NCI-H2196 (cell line): ENCODE results near the gene LTBP1.

Experiments
- DNase-seq: peaks from one replicate; lab custom pipeline; 2025; ENCODE audit not compliant: unreplicated experiment; lab: John Stamatoyannopoulos, UW

Gene LTBP1

GRCh38 chr2:33005057-33005456 lies 58.3 kb downstream of the LTBP1 start:
- DNase-seq: no peak

DNA sequence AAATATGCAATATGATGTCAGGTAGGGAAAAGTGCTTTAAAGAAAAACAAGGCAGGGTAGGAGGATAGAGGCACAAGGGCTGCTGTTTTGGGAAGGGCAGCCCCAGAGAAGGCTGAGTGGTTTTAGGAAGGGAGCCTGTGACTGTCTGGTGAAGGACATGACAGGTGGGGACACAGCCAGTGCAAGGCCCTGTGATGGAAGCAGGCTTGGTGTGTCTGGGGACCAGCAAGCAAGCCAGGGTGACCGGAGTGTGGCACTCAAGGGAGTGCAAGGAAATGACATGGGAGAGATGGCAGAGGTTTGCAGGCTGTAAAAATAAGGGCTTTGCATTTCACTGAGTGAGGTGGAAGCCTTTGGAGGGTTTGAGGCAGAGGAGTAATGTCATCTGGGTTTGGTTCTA lies 62.0 kb downstream of the LTBP1 start:
- no peak for DNase-seq

GRCh38 chr2:33009249-33009648 lies 62.5 kb downstream of the LTBP1 start:
- no peak for DNase-seq

GRCh38 chr2:33011373-33011772 lies 64.6 kb downstream of the LTBP1 start:
- DNase-seq: no peak

DNA sequence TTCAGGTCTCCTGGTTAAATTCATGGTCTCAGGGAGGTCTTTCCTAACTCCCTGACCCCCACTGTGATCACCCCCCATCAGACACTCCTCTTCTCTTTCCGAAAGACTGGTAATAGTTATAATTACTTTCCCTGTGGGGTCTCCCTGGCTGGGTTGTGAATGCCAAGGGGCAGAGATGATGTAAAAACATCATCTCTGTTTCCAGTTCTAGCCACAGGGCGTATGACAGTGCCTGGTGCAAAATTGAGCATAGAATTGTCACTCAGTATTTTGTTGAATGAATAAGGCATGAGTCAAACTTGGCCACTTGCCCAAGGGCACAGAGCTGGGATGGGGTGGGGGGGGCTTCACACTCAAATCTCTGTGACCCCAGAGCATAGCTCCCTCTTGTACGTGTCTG lies 65.2 kb downstream of the LTBP1 start:
- no peak for DNase-seq

DNA sequence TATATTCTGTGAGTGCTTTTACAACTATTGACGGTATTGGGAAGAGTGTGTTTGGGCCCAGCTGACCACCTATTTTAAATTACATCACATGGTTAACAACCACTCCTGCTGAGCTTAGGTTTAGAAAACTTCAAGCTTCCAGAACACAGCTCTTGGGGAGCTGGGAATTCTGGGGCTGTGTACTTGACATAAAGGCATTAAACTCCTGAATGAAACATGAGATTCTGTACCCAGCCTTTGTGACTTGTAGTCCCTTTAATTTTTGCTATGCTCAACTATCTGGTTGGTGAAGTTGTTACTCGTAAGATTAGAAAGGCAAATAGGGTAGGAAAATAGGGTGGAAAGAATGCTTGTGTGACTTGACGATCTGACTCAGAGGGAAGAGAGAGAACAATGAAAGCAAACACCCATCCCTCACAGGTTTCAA lies 66.9 kb downstream of the LTBP1 start:
- no peak for DNase-seq

GRCh38 chr2:33014268-33014667 lies 67.5 kb downstream of the LTBP1 start:
- no peak for DNase-seq

DNA sequence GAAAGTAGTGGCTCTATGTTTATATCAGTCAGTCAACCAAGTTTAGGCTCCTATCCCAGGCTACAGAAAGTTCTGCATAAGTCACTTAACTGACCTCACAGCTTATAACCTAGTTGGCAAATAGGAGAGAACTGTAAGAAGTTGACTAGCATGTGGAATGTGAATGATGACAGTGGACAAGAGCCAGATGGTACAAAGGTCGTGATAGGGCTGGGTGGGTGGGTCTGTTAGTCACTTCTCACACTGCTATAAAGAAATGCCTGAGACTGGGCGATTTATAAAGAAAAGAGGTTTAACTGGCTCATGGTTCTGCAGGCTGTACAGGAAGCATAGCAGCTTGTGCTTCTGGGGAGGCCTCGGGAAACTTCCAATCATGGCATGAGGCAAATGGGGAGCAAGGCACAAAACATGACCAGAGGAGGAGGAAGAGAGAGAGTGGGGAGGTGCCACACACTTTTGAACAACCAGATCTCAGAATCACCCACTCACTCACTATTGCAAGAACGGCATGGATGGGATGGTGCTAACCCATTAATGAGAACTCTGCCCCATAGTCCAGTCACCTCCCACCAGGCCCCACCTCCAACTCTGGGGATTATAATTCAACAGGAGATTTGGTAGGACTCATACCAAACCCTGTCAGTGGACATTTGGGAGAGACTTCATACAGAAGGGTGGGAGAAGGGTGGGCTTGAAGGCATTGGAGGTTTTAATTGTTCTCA lies 68.8 kb downstream of the LTBP1 start:
- DNase-seq: no peak

DNA sequence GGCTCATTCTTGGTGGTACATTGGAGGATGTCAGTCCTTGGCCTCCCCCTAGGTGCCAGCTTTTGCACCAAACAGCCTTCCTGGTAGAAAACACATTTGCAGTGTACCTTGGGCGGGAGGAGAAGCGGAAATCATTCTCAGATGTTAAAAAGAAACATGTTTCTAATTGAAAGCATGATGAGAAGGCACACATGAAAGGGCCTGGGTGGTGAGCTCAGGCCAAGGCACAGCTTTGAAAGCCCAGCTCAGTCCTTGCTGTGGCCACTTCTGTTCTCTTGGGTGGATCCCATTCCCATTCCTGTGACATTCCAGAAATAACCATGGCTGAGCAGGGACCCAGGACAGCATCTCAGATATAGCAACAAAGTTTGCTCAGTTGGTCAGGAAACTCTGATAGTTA lies 71.5 kb downstream of the LTBP1 start:
- DNase-seq: no peak

GRCh38 chr2:33019796-33020195 lies 73.0 kb downstream of the LTBP1 start:
- DNase-seq: no peak

GRCh38 chr2:33020883-33021282 lies 74.1 kb downstream of the LTBP1 start:
- DNase-seq: no peak

DNA sequence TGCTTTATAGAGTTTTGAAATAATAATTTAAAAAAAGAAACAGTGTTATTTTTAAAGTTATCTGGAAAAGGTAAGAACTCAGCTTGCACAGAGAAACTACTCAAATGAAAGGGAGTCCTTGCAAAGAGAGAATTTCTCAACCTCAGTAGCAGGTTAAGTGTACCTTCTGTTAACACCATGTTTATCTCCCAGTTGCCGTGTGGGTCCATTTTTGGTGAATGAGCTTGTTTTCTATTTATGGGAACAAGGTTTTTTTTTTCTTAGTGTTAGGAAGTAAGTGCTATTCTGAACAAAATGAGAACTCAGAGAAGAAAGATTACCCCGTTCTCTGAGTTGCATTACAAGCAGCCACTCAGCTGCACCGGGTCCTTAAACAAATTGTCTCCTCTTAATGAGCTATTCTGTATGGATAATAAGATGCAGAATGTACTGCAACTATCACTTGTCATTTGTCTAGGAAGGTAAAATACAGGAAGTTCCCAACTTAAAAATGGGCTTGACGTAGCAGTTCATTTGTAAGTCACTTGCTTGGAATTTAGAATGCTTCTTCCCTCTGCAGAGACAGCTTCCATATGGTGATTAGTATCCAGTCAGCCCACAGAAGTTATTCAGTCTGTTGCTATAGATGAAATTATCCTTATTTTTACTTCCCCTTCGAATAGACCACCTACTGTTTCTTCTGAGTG lies 74.9 kb downstream of the LTBP1 start:
- DNase-seq: no peak

GRCh38 chr2:33022395-33022985 lies 75.7 kb downstream of the LTBP1 start:
- DNase-seq: no peak

DNA sequence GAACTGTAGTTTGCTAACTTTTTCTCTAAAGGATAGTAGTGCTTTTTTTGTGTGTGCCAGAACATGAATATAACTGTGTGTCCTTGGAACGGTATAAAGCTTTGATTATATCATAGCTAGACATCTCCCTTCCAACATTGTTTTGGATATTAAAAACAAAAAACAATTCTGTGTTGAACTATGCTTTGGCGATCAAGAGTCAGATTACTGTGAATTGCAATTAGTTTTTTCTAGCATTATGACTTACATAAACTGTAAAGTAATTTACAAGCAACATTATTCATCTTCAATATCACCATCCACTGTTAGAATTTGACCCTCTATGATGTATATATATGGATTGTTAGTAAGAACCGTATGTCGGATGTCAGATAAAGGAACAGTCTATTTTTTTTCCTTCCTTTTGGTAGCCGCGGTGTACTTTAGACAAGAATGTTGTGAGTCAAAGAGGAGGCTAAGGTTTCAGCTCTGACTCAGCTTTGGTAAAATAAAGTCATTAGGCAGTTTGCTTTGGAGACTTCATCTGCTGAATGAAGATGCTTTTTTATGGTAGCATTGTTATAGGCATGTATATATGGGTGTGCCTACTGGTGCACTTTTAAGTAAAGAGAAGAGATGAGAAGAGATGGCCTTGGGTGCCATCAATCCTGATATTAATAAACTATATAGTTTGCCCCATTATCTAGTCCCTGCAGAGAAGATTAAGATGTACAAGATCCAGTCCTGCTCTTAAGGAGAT lies 76.4 kb downstream of the LTBP1 start:
- no peak for DNase-seq

GRCh38 chr2:33023728-33024500 lies 77.2 kb downstream of the LTBP1 start:
- no peak for DNase-seq

DNA sequence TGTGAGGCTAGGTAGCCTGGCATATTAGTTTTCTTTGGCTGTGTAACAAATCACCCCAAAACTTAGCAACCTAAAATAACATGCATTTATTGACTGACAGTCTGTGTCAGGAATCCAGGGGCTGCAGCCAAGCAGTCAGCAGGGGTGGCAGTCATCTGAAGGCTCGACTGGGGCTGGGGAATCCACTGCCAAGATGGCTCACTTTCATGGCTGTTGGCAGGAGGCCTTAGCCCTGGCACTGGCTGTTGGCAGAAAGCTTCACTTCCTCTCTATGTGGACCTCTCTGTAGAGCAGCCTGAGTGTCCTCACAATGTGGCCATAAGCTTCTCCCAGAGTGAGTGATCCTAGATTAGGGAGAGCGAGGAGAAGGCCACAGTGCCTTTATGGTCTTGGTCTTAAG lies 78.0 kb downstream of the LTBP1 start:
- no peak for DNase-seq

GRCh38 chr2:33029459-33029858 lies 82.7 kb downstream of the LTBP1 start:
- no peak for DNase-seq

DNA sequence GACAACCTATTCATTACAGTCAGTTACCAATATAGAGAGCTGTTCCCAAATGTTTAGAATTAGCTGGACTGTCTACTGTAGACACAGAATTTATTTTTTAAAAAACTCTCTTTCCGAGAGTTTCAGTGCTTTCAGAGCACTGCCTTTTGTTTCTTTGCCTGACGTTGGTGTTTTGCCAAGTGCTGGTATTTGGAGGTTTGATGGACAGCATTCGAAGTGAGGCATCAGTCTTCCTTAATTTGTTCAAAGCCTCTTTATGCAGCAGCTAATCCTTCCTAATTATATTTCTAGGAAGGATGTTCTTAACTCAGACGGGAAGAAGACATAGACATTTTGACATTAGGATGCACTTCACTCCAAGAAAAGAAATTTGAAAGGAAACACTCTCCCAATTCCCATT lies 83.2 kb downstream of the LTBP1 start:
- DNase-seq: no peak

- DNase-seq: no peak
Observed at GRCh38 chr2:33030326-33030725, 83.6 kb downstream of the LTBP1 start.

DNA sequence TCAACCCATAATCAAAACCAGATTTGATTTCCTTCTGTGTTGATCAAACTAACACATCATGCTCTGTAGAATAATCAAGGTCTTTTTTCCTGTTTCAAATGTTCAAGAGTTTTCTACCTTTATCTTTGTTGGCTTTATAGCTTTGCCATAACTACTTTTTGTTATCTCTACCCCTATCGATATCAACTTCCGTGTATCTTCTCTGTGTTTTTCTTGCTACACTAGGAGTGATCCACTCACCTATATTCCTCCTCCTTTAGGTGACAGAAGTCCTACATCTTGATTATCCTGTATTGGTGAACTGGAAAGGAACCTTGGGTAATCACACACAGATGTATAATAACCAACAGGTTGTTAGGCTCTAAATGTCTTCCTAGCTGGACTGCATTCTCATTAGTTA lies 85.5 kb downstream of the LTBP1 start:
- DNase-seq: no peak

GRCh38 chr2:33033606-33034081 lies 86.9 kb downstream of the LTBP1 start:
- no peak for DNase-seq
